Suprapubic skin (tissue), 4 donors: ENCODE measurements around the gene PRKRIP1. TPM values are rescaled to one million over a fixed set of nuclear protein-coding genes. Genes with fewer than 3 reads are reported as not detected.

ENCODE experiments used
- DNase-seq, 2 donors: peaks; one replicate each; pipeline ENCODE4 v3.0.0-alpha.2; 2019; ENCODE audit warnings: low spot score in 2 of 2
- H3K27ac ChIP-seq: fragments of 200-600 bp; sonication (generic); one replicate; pipeline ENCODE4 v1.5.1; 2019
- H3K27me3 ChIP-seq: fragments of 200-600 bp; sonication (generic); one replicate; pipeline ENCODE4 v1.5.1; 2019
- H3K36me3 ChIP-seq: fragments of 200-600 bp; sonication (generic); one replicate; pipeline ENCODE4 v1.5.1; 2019
- H3K4me1 ChIP-seq: fragments of 200-600 bp; sonication (generic); one replicate; pipeline ENCODE4 v1.5.1; 2019
- H3K4me3 ChIP-seq: fragments of 200-600 bp; sonication (generic); one replicate; pipeline ENCODE4 v1.5.1; 2019; ENCODE audit warnings: mild to moderate bottlenecking
- H3K9me3 ChIP-seq: fragments of 200-600 bp; sonication (generic); one replicate; pipeline ENCODE4 v1.5.1; 2019
- EP300 ChIP-seq: sonication (generic); formaldehyde crosslinking; IDR thresholded peaks from one replicate; pipeline ENCODE4 v1.6.1; 2017; ENCODE audit warnings: antibody characterized with exemption
- POLR2A ChIP-seq, 2 donors: fragments of 450-650 bp; IDR thresholded peaks; one replicate each; pipeline ENCODE4 v1.6.1; 2017; ENCODE audit warnings: antibody characterized with exemption in 2 of 2, mild to moderate bottlenecking in 2 of 2, moderate library complexity in 2 of 2
- POLR2AphosphoS5 ChIP-seq, 3 donors: sonication (generic); formaldehyde crosslinking; IDR thresholded peaks; one replicate each; pipeline ENCODE4 v1.6.1; 2017; ENCODE audit warnings: antibody characterized with exemption in 3 of 3
- WGBS: methylation state at CpG from one replicate; pipeline ENCODE4 v1.1.5; 2018; 5-methylcytosine and 5-hydroxymethylcytosine counted together
- total RNA-seq, 4 donors: library from RNA; depleted of rRNA; stranded (reverse); fragments of >200 nt; gene quantifications; one replicate each; pipeline ENCODE4 v1.1.0, GENCODE V29; 2016
- TF ChIP-seq, protein P1 (sequence below), 2 donors: fragments of 200-600 bp in 1 of 2; fragments of 450-650 bp in 1 of 2; sonication (generic) in 1 of 2; IDR thresholded peaks; one replicate each; pipeline ENCODE4 v1.5.1; 2016 to 2019; ENCODE audit warnings: antibody characterized with exemption in 2 of 2, mild to moderate bottlenecking in 1 of 2, moderate library complexity in 1 of 2

PRKRIP1 gene
- total RNA-seq, 4 donors from 2014 or later: 21.5 to 54.7 (median 23.3) TPM

DNA sequence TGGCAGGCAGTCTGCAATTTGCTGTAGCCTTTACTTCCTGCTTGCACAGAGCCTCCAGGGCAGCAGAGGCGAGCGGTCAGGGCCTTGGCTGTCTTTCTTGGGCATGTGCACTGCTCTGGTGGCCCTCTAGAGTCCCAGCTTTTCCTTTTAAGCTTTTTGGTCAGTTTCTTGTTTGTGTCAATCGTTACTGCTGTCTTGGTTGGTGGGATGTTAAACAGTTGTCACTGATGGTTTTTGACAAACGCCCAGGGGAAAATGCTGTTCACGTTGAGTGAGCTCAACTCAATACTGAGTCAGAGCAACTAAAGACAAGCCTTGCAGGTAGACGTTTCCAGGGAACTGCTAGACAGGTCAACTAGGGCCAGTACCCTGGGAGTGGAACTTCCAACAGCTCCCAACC is 14.0 kb downstream of the PRKRIP1 start:
- DNase-seq: no peak
- no peaks in the 10 kb centered on the region for H3K27me3 ChIP-seq
- peaks cover 85% of the 10 kb centered on the region for H3K36me3 ChIP-seq
- H3K27ac ChIP-seq: no peak overlapping the region
- 71% methylated on average over 6 of the region's 6 CpGs for WGBS
- H3K4me3 ChIP-seq: no peak overlapping the region
- TF ChIP-seq POLR2A (IDR thresholded peaks at IDR 0.05): no peak
- TF ChIP-seq, protein P1, sequence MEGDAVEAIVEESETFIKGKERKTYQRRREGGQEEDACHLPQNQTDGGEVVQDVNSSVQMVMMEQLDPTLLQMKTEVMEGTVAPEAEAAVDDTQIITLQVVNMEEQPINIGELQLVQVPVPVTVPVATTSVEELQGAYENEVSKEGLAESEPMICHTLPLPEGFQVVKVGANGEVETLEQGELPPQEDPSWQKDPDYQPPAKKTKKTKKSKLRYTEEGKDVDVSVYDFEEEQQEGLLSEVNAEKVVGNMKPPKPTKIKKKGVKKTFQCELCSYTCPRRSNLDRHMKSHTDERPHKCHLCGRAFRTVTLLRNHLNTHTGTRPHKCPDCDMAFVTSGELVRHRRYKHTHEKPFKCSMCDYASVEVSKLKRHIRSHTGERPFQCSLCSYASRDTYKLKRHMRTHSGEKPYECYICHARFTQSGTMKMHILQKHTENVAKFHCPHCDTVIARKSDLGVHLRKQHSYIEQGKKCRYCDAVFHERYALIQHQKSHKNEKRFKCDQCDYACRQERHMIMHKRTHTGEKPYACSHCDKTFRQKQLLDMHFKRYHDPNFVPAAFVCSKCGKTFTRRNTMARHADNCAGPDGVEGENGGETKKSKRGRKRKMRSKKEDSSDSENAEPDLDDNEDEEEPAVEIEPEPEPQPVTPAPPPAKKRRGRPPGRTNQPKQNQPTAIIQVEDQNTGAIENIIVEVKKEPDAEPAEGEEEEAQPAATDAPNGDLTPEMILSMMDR (IDR thresholded peaks at IDR 0.05): no peak
- TF ChIP-seq EP300: no peak
- no peak for TF ChIP-seq POLR2AphosphoS5 (IDR thresholded peaks at IDR 0.05)
- no peaks in the 10 kb centered on the region for H3K9me3 ChIP-seq
- H3K4me1 ChIP-seq: no peaks in the 10 kb centered on the region

DNA sequence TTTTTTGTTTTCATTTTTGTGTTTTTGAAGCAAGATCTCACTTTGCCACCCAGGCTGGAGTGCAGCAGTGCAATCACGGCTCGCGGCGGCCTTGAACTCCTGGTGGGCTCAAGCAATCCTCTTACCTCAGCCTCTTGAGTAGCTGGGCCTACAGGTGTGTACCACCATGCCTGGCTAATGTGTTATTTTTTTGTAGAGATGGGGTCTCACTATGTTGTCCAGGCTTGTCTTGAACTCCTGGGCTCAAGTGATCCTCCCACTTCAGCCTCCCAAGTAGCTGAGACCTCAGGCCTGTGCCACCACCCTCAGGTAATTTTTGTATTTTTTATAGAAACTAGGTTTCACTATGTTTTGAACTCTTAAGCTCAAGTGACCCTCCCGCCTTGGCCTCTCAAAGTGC is 14.8 kb downstream of the PRKRIP1 start:
- WGBS: 98% methylated on average over 5 of the region's 5 CpGs
- H3K36me3 ChIP-seq: peaks cover 83% of the 10 kb centered on the region

DNA sequence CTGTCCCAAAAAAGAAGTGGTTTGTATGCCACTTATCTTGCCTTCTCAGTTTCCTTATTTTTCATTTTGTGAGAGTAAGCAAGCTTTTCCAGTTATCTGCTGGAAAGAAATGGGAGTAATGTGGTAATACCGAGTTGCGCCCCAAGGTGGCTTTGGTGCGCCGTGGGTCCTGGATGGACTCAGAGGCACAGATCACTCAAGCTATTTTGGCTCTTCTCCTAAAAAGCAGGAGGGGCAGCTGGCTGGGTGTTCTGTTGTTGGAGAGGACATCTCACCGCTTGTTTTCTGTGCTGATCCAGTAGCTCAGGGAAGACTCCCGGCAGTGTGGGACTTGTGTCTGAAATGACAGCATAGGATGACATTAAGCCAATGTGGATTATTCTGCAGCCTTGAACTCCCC is 16.4 kb downstream of the PRKRIP1 start:
- no peak overlapping the region for H3K27ac ChIP-seq
- peaks cover 89% of the 10 kb centered on the region for H3K36me3 ChIP-seq
- 43% methylated on average over 6 of the region's 6 CpGs for WGBS
- DNase-seq: no peak
- no peak overlapping the region for H3K4me3 ChIP-seq
- no peaks in the 10 kb centered on the region for H3K4me1 ChIP-seq
- TF ChIP-seq, protein P1 (IDR thresholded peaks at IDR 0.05): no peak
- TF ChIP-seq EP300 (no peak), POLR2A (IDR thresholded peaks at IDR 0.05) (no peak), POLR2AphosphoS5 (IDR thresholded peaks at IDR 0.05) (no peak)
- H3K27me3 ChIP-seq: no peaks in the 10 kb centered on the region
- H3K9me3 ChIP-seq: no peaks in the 10 kb centered on the region

More for the DNA sequence above, 14.8 kb downstream of the PRKRIP1 start:
- DNase-seq: no peak
- H3K4me1 ChIP-seq: no peaks in the 10 kb centered on the region
- no peaks in the 10 kb centered on the region for H3K27me3 ChIP-seq
- H3K4me3 ChIP-seq: no peak overlapping the region
- H3K9me3 ChIP-seq: no peaks in the 10 kb centered on the region
- H3K27ac ChIP-seq: no peak overlapping the region
- TF ChIP-seq POLR2AphosphoS5 (IDR thresholded peaks at IDR 0.05) (no peak), POLR2A (IDR thresholded peaks at IDR 0.05) (no peak), EP300 (no peak)
- TF ChIP-seq, protein P1 (IDR thresholded peaks at IDR 0.05): no peak

DNA sequence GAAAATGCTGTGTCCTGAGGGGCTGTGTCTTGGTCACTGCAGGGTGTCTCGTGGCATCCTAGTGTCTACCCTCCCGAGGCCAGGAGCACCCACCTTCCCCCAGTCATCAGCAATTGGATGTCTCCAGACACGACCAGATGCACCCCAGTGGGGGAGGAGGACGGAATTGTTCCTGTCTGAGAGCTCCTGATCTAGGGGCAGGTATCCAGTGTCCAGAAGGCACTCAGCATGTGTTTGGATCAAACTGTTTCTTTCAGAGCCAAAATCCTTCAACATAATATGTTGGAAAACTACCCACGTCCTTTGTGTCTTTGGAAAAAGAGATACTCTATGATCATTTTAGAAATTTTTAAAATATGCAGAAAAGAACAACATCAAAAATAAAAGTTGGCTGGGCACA is 16.9 kb downstream of the PRKRIP1 start:
- Histone ChIP-seq H3K27ac (no peak overlapping the region), H3K36me3 (peaks cover 87% of the 10 kb centered on the region), H3K4me3 (no peak overlapping the region), H3K27me3 (no peaks in the 10 kb centered on the region), H3K4me1 (no peaks in the 10 kb centered on the region), H3K9me3 (no peaks in the 10 kb centered on the region)
- WGBS: 72% methylated on average over 5 of the region's 5 CpGs
- TF ChIP-seq POLR2AphosphoS5 (IDR thresholded peaks at IDR 0.05): no peak
- DNase-seq: no peak

DNA sequence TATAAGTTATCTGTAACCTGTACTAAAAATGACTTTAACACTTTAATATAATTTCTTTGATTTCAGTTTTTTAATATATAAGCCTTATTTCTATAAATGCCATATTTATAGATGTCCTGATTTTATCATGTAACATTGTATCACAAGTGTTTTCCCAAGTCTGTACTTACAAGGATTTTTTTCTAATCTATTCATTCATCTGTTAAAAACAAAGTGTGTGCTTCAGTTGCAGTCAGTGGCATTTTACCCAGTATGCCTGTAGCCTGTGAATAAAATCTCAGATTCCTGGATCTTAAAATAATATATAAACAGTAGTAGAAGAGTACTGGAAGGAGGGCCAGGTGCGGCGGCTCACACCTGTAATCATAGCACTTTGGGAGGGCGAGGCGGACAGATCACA is 17.4 kb downstream of the PRKRIP1 start:
- TF ChIP-seq POLR2AphosphoS5 (IDR thresholded peaks at IDR 0.05) (no peak), POLR2A (IDR thresholded peaks at IDR 0.05) (no peak), EP300 (no peak)
- TF ChIP-seq, protein P1 (IDR thresholded peaks at IDR 0.05): no peak

DNA sequence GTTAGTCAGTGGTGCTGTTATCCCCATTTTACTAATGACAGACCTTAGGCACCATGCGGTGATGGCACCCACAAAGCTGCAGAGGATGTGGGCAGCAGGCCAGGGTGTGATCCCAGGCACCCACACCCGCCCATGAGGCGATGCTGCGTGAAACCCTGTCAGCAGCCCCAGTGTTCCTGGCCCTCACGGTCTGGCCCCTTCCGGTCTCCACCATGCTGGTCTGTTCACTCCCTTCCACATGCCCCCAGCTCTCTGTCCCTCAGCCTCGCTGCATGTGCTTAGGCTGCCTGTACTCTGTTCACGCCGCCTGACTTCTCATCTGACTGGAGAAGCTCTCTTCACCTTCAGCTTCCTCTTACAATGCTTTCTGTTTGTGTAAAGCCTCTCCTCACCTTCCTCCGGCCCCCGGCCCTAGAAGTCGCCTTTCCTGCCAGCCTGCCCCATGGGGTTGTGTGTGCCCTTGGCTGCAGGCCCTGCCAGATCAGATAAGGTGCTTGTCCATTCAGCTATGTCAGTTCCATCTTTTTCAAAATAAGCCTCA is 19.6 kb downstream of the PRKRIP1 start:
- peaks cover 76% of the 10 kb centered on the region for H3K36me3 ChIP-seq
- no peaks in the 10 kb centered on the region for H3K9me3 ChIP-seq
- no peak for DNase-seq
- H3K4me1 ChIP-seq: no peaks in the 10 kb centered on the region
- no peak overlapping the region for H3K4me3 ChIP-seq
- H3K27ac ChIP-seq: no peak overlapping the region
- TF ChIP-seq, protein P1 (IDR thresholded peaks at IDR 0.05): no peak
- TF ChIP-seq EP300: no peak
- TF ChIP-seq POLR2A (IDR thresholded peaks at IDR 0.05): no peak
- no peak for TF ChIP-seq POLR2AphosphoS5 (IDR thresholded peaks at IDR 0.05)
- H3K27me3 ChIP-seq: no peaks in the 10 kb centered on the region
- WGBS: 81% methylated on average over 10 of the region's 12 CpGs

More for the DNA sequence above, 17.4 kb downstream of the PRKRIP1 start:
- Histone ChIP-seq H3K9me3 (no peaks in the 10 kb centered on the region), H3K27ac (no peak overlapping the region), H3K27me3 (no peaks in the 10 kb centered on the region), H3K36me3 (peaks cover 86% of the 10 kb centered on the region), H3K4me1 (no peaks in the 10 kb centered on the region), H3K4me3 (no peak overlapping the region)
- 89% methylated on average over 4 of the region's 4 CpGs for WGBS
- DNase-seq: no peak
